Measurements from ENCODE around the gene PIK3AP1.
"Not testable (repeated sequence)": the region's sequence is repeated elsewhere in the genome, so short reads cannot be mapped to it uniquely, and the experiment has no call there.

Gene PIK3AP1

GRCh38 chr10:96578022-96578421 lies 142.3 kb downstream of the PIK3AP1 start:
- in situ Hi-C loops (cut with MboI; ENCODE audit: low pct_unique_long_range_greater_than_20kb, low sequenced_read_pairs, unreplicated experiment): no loop called here
- TF ChIP-seq CTCF (IDR thresholded peaks at IDR 0.05; ENCODE audit: extremely low read depth, insufficient read depth, missing control alignments): no peak
- DNase-seq (ENCODE audit: low spot score): no peak

GRCh38 chr10:96577069-96577468 lies 143.2 kb downstream of the PIK3AP1 start:
- no peak for DNase-seq (ENCODE audit: low spot score)
- in situ Hi-C loops (cut with MboI; ENCODE audit: low pct_unique_long_range_greater_than_20kb, low sequenced_read_pairs, unreplicated experiment): no loop called here
- TF ChIP-seq CTCF (IDR thresholded peaks at IDR 0.05; ENCODE audit: extremely low read depth, insufficient read depth, missing control alignments): no peak

- in situ Hi-C loops (cut with MboI; ENCODE audit: low pct_unique_long_range_greater_than_20kb, low sequenced_read_pairs, unreplicated experiment): no loop called here
- TF ChIP-seq CTCF (IDR thresholded peaks at IDR 0.05; ENCODE audit: extremely low read depth, insufficient read depth, missing control alignments): no peak
- DNase-seq (ENCODE audit: low spot score): no peak
Observed at GRCh38 chr10:96576277-96576980, 143.9 kb downstream of the PIK3AP1 start.

GRCh38 chr10:96574564-96574963 lies 145.8 kb downstream of the PIK3AP1 start:
- in situ Hi-C loops (cut with MboI; ENCODE audit: low pct_unique_long_range_greater_than_20kb, low sequenced_read_pairs, unreplicated experiment); DNase-seq (ENCODE audit: low spot score): not testable (repeated sequence)

- DNase-seq (ENCODE audit: low spot score): no peak
- in situ Hi-C loops (cut with MboI; ENCODE audit: low pct_unique_long_range_greater_than_20kb, low sequenced_read_pairs, unreplicated experiment): no loop called here
- TF ChIP-seq CTCF (IDR thresholded peaks at IDR 0.05; ENCODE audit: extremely low read depth, insufficient read depth, missing control alignments): no peak
Observed at GRCh38 chr10:96573036-96573435, 147.3 kb downstream of the PIK3AP1 start.

GRCh38 chr10:96570983-96571964 lies 149.0 kb downstream of the PIK3AP1 start:
- in situ Hi-C loops (cut with MboI; ENCODE audit: low pct_unique_long_range_greater_than_20kb, low sequenced_read_pairs, unreplicated experiment): no loop called here
- no peak for TF ChIP-seq CTCF (IDR thresholded peaks at IDR 0.05; ENCODE audit: extremely low read depth, insufficient read depth, missing control alignments)
- DNase-seq (ENCODE audit: low spot score): no peak

GRCh38 chr10:96570511-96570910 lies 149.8 kb downstream of the PIK3AP1 start:
- DNase-seq (ENCODE audit: low spot score): no peak
- in situ Hi-C loops (cut with MboI; ENCODE audit: low pct_unique_long_range_greater_than_20kb, low sequenced_read_pairs, unreplicated experiment): no loop called here
- TF ChIP-seq CTCF (IDR thresholded peaks at IDR 0.05; ENCODE audit: extremely low read depth, insufficient read depth, missing control alignments): no peak

All from GM13977 (cell line).